Nasal cavity respiratory epithelium epithelial cell of viscerocranial mucosa (primary cell): Measurements from ENCODE around the gene GLIS1. TPM values are rescaled to one million over a fixed set of nuclear protein-coding genes. Genes with fewer than 3 reads are reported as not detected.

Source experiments
- total RNA-seq: library from RNA; depleted of rRNA; stranded (reverse); fragments of >200 nt; gene quantifications from 2 replicates; pipeline ENCODE4 v1.2.3, GENCODE V29; 2014

GLIS1 gene
- total RNA-seq: not detected in 2 replicates

DNA sequence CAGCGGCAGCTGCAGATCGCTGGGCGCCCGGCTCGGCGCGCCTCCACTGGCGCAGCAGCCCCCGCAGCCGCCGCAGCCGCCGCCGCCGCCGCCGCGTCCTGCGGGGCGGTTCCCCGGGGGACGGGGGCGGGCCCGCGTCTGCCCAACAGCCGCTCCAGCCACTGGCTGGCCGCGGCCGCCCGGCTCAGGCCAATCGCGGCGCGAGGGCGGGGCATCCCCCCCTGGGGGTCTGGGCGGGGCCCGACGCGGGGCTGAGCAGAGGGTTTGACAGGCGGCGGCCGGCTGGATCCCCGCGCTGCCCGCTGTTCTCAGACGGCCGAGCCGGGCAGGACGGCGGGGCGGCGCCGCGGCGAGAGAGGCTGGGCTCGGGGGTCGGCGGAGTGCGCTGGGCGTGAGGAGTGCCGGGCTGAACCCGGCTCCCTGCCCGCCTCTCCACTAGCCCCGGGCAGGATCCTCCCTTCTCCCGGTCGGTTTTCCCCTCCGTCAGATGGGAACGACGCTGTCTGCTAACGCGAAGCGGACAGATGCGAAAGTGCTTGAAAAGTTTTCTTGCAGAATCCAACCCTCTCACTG lies at the start of gene GLIS1:
GLIS1 (minus strand) TSS at position 56 of the 573 bp plus-strand sequence. CDS start 1,100 bp downstream, outside the sequence.

GRCh38 chr1:53459321-53460175 lies 279.4 kb downstream of the GLIS1 start, which contains the start of gene DMRTB1:
DMRTB1 (plus strand) TSS chr1:53459399; CDS start chr1:53459454, 55 bp downstream.

Other genes starting within 250 kb of the GLIS1 start
- gene NDC1, start 99.1 kb upstream of the GLIS1 start, total RNA-seq: 19.6 and 20.2 TPM in 2 replicates
- gene YIPF1, start 150.6 kb upstream of the GLIS1 start, total RNA-seq: 24.9 and 29.5 TPM in 2 replicates
- gene DIO1, start 155.0 kb upstream of the GLIS1 start, total RNA-seq: not detected in 2 replicates
- 11.3 and 14.3 TPM in 2 replicates for gene IFT25, start 206.5 kb upstream of the GLIS1 start, total RNA-seq
- 49.2 and 50.0 TPM in 2 replicates for gene LRRC42, start 207.2 kb upstream of the GLIS1 start, total RNA-seq